HFFc6 (cell line): ENCODE data around the gene GHR. TPM values are rescaled to one million over a fixed set of nuclear protein-coding genes. Genes with fewer than 3 reads are reported as not detected.
A peak's percentile ranks its signal among the peaks of the same experiment; 100 is the strongest.

Source experiments
- DNase-seq: peaks from one replicate; pipeline ENCODE4 v3.0.0-alpha.2; 2018
- H3K27ac Mint-ChIP-seq: 2 replicates; pipeline ENCODE4 v1.8.0; 2020; ENCODE audit warnings: mild to moderate bottlenecking, mixed read lengths
- H3K27me3 Mint-ChIP-seq: 2 replicates; pipeline ENCODE4 v1.8.0; 2021; ENCODE audit warnings: mild to moderate bottlenecking, moderate library complexity, mixed read lengths; ENCODE audit not compliant: insufficient read depth
- H3K36me3 Mint-ChIP-seq: 2 replicates; pipeline ENCODE4 v1.8.0; 2021; ENCODE audit warnings: low read depth, mixed read lengths
- H3K4me1 Mint-ChIP-seq: 2 replicates; pipeline ENCODE4 v1.8.0; 2020; ENCODE audit warnings: low read depth, mixed read lengths
- H3K4me3 Mint-ChIP-seq: 2 replicates; pipeline ENCODE4 v1.8.0; 2020; ENCODE audit warnings: mild to moderate bottlenecking, moderate library complexity, mixed read lengths
- H3K9me3 Mint-ChIP-seq: 2 replicates; pipeline ENCODE4 v1.8.0; 2020; ENCODE audit warnings: mild to moderate bottlenecking, mixed read lengths
- CTCF ChIP-seq: fragments of 200-600 bp; sonication (generic); IDR thresholded peaks from 2 replicates; pipeline ENCODE4 v1.5.0; 2021; ENCODE audit warnings: antibody characterized with exemption, mild to moderate bottlenecking
- total RNA-seq, 6 experiments: library from RNA; stranded (reverse); fragmentation: NEBNext Ultra II Directional; extraction: Animal tissue kit (Norgen Biotek cat#: 25700); gene quantifications; 2 replicates in 1 of 6; 3 replicates in 5 of 6; pipeline ENCODE4 v1.2.3, GENCODE V29; 2021

GHR gene
- total RNA-seq, 6 experiments from 2014 or later, result 1.3 to 2.1 (median 1.6) TPM

- Mint-ChIP-seq H3K9me3 (peaks cover 12% of the 10 kb centered on the region; the same call in 1 of the 2 replicates), H3K27ac (no peak overlapping the region), H3K27me3 (peaks cover 2% of the 10 kb centered on the region; the same call in 1 of the 2 replicates), H3K36me3 (no peaks in the 10 kb centered on the region), H3K4me1 (no peaks in the 10 kb centered on the region), H3K4me3 (no peak overlapping the region)
- no peak for TF ChIP-seq CTCF
- no peak for DNase-seq
These were observed 268.2 kb downstream of the GHR start for GRCh38 chr5:42691413-42691937.

DNA sequence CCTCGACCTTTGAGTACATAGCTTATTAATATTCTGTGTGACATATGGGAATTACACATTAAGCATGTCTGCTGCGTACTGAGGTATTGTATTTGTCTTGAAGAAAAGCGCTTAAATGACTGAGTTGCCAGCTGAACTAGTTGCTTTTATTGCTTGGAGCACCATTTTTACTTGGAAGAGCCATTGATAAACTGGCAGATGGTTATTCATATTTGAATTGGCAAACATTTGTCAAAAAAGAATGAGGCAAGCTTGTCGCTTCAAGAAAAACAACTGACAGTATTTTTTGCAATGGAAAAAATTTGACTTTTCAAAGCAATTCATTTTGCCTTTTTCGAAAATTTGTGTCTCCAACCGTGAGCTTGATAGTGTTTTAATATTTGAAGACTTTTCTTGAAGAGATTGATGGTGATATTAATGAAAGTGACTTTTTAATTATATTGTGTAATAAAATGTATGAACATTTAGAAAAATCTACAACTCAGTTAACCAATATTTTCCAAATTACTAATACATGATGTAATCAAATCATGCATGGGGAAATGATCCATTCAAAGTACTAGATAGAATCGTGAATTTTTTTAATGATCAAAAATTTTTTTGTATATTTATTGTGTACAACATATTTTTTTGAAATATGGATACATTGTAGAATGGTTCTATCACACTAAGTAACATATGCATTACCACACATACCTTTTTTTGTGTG is 278.3 kb downstream of the GHR start:
- no peaks in the 10 kb centered on the region; the same call in 1 of the 2 replicates for H3K27me3 Mint-ChIP-seq
- H3K4me3 Mint-ChIP-seq, result no peak overlapping the region
- H3K4me1 Mint-ChIP-seq, result no peaks in the 10 kb centered on the region
- peaks cover 20% of the 10 kb centered on the region; the same call in 1 of the 2 replicates for H3K9me3 Mint-ChIP-seq
- TF ChIP-seq CTCF, result no peak
- no peak for DNase-seq
- H3K36me3 Mint-ChIP-seq, result no peaks in the 10 kb centered on the region
- no peak overlapping the region for H3K27ac Mint-ChIP-seq

DNA sequence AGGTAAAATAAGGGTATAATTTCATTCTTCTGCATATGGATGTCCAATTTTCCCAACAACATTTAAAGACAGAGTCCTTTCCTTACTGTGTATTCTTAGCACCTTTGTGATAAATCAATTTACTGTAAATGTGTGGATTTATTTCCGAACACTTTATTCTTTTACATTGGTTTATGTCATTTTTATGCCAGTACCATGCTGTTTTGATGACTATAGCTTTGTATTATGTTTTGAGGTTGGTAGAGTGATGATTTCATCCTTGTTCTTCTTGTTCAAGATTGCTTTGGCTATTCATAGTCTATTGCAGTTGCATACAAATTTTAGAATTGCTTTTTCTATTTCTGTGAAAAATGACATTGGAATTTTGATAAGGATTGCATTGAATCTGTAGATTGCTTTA is 280.0 kb downstream of the GHR start:
- DNase-seq, result no peak
- Mint-ChIP-seq H3K27me3 (no peaks in the 10 kb centered on the region; the same call in 1 of the 2 replicates), H3K4me3 (no peak overlapping the region), H3K27ac (no peak overlapping the region), H3K9me3 (peaks cover 10% of the 10 kb centered on the region; the same call in 1 of the 2 replicates), H3K36me3 (no peaks in the 10 kb centered on the region), H3K4me1 (no peaks in the 10 kb centered on the region)
- TF ChIP-seq CTCF, result no peak

- no peak overlapping the region for H3K27ac Mint-ChIP-seq
- no peak for TF ChIP-seq CTCF
- H3K27me3 Mint-ChIP-seq, result no peaks in the 10 kb centered on the region
- no peak overlapping the region for H3K4me3 Mint-ChIP-seq
- no peaks in the 10 kb centered on the region for H3K9me3 Mint-ChIP-seq
- H3K36me3 Mint-ChIP-seq, result no peaks in the 10 kb centered on the region
- no peak for DNase-seq
- peaks cover 14% of the 10 kb centered on the region; the same call in 1 of the 2 replicates for H3K4me1 Mint-ChIP-seq
These were observed 292.5 kb downstream of the GHR start for GRCh38 chr5:42715785-42716184.

- Mint-ChIP-seq H3K27ac (no peak overlapping the region; the same call in 1 of the 2 replicates), H3K27me3 (no peaks in the 10 kb centered on the region), H3K4me3 (peak overlapping the region; percentile 14; the same call in 1 of the 2 replicates), H3K4me1 (peaks cover 14% of the 10 kb centered on the region; the same call in 1 of the 2 replicates), H3K9me3 (no peaks in the 10 kb centered on the region), H3K36me3 (no peaks in the 10 kb centered on the region)
- no peak for DNase-seq
- no peak for TF ChIP-seq CTCF
These were observed 295.4 kb downstream of the GHR start for GRCh38 chr5:42718591-42718990.
